ENCODE data around the gene PARD6A.

PARD6A gene

DNA sequence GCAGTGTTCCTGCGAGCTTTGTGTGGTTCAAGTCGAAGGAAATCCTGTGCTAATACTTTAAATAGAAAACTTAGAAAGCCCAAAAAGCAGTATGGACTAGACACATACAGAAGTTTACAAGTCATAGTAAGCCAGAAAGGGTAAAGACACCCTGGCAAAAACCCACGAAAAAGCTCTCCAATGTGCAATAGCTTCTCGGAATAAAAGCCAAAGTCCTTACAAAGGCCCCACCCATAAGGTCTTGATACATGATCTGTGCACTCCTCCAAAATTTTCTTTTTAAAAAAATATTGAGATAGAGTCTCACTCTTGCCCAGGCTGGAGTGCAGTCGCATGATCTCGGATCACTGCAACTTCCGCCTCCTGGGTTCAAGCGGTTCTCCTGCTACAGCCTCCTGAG lies 16.2 kb downstream of the PARD6A start:
- ATAC-seq: no peak
- TF ChIP-seq OSR1 (CRISPR knock-in tag; IDR thresholded peaks at IDR 0.05): no peak
- no peak for TF ChIP-seq ZFP30 (CRISPR knock-in tag; IDR thresholded peaks at IDR 0.05)
- no peak for TF ChIP-seq ESRRG (CRISPR knock-in tag; IDR thresholded peaks at IDR 0.05)
- TF ChIP-seq GLIS3 (CRISPR knock-in tag; IDR thresholded peaks at IDR 0.05): no peak
- TF ChIP-seq PPARA (CRISPR knock-in tag; IDR thresholded peaks at IDR 0.05; ENCODE audit: borderline replicate concordance): no peak
- TF ChIP-seq ZFP3 (CRISPR knock-in tag; IDR thresholded peaks at IDR 0.05): no peak
- no peak for TF ChIP-seq ZC3H10 (CRISPR knock-in tag; IDR thresholded peaks at IDR 0.05)
- no peak for TF ChIP-seq RARB (CRISPR knock-in tag; IDR thresholded peaks at IDR 0.05)
- TF ChIP-seq, protein P1, sequence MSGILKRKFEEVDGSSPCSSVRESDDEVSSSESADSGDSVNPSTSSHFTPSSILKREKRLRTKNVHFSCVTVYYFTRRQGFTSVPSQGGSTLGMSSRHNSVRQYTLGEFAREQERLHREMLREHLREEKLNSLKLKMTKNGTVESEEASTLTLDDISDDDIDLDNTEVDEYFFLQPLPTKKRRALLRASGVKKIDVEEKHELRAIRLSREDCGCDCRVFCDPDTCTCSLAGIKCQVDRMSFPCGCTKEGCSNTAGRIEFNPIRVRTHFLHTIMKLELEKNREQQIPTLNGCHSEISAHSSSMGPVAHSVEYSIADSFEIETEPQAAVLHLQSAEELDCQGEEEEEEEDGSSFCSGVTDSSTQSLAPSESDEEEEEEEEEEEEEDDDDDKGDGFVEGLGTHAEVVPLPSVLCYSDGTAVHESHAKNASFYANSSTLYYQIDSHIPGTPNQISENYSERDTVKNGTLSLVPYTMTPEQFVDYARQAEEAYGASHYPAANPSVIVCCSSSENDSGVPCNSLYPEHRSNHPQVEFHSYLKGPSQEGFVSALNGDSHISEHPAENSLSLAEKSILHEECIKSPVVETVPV (CRISPR knock-in tag; IDR thresholded peaks at IDR 0.05): no peak
- TF ChIP-seq, protein P2, sequence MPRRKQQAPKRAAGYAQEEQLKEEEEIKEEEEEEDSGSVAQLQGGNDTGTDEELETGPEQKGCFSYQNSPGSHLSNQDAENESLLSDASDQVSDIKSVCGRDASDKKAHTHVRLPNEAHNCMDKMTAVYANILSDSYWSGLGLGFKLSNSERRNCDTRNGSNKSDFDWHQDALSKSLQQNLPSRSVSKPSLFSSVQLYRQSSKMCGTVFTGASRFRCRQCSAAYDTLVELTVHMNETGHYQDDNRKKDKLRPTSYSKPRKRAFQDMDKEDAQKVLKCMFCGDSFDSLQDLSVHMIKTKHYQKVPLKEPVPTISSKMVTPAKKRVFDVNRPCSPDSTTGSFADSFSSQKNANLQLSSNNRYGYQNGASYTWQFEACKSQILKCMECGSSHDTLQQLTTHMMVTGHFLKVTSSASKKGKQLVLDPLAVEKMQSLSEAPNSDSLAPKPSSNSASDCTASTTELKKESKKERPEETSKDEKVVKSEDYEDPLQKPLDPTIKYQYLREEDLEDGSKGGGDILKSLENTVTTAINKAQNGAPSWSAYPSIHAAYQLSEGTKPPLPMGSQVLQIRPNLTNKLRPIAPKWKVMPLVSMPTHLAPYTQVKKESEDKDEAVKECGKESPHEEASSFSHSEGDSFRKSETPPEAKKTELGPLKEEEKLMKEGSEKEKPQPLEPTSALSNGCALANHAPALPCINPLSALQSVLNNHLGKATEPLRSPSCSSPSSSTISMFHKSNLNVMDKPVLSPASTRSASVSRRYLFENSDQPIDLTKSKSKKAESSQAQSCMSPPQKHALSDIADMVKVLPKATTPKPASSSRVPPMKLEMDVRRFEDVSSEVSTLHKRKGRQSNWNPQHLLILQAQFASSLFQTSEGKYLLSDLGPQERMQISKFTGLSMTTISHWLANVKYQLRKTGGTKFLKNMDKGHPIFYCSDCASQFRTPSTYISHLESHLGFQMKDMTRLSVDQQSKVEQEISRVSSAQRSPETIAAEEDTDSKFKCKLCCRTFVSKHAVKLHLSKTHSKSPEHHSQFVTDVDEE (CRISPR knock-in tag; IDR thresholded peaks at IDR 0.05): no peak

DNA sequence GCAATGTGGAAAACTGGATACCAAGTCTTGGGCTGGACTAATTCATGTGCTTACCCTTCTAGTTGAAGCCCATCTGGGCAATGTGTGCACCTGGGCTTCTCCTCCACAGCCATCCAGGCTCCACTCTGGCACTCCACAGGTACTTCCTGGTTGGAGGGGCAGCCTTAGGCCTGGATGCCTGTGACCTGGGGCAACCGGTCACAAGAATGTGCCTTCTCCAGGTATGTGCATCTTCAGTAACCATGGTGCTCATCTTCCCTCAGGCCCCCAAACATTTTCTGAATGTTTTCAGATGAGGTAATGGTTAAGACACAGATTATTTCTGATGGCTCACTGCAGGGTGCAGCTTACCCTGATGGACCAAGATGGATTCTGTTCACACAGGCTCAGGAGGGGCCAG lies 17.0 kb downstream of the PARD6A start:
- TF ChIP-seq, protein P3, sequence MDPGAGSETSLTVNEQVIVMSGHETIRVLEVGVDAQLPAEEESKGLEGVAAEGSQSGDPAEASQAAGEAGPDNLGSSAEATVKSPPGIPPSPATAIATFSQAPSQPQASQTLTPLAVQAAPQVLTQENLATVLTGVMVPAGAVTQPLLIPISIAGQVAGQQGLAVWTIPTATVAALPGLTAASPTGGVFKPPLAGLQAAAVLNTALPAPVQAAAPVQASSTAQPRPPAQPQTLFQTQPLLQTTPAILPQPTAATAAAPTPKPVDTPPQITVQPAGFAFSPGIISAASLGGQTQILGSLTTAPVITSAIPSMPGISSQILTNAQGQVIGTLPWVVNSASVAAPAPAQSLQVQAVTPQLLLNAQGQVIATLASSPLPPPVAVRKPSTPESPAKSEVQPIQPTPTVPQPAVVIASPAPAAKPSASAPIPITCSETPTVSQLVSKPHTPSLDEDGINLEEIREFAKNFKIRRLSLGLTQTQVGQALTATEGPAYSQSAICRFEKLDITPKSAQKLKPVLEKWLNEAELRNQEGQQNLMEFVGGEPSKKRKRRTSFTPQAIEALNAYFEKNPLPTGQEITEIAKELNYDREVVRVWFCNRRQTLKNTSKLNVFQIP (CRISPR knock-in tag; IDR thresholded peaks at IDR 0.05; ENCODE audit: borderline replicate concordance, low read depth): no peak
- TF ChIP-seq ZNF565 (CRISPR knock-in tag; conservative IDR thresholded peaks at IDR 0.05; ENCODE audit: low read depth) (no peak), ZC3H10 (CRISPR knock-in tag; IDR thresholded peaks at IDR 0.05) (no peak), SNAI2 (CRISPR knock-in tag; IDR thresholded peaks at IDR 0.05) (no peak), ZNF8 (CRISPR knock-in tag; IDR thresholded peaks at IDR 0.05) (no peak), TCF4 (CRISPR knock-in tag; IDR thresholded peaks at IDR 0.05; ENCODE audit: borderline replicate concordance) (no peak), ZFP30 (CRISPR knock-in tag; IDR thresholded peaks at IDR 0.05) (no peak), CSDC2 (CRISPR knock-in tag; IDR thresholded peaks at IDR 0.05) (no peak), ZFP3 (CRISPR knock-in tag; IDR thresholded peaks at IDR 0.05) (no peak), ESRRG (CRISPR knock-in tag; IDR thresholded peaks at IDR 0.05) (no peak), GLIS3 (CRISPR knock-in tag; IDR thresholded peaks at IDR 0.05) (no peak), ISL1 (CRISPR knock-in tag; IDR thresholded peaks at IDR 0.05) (no peak)
- TF ChIP-seq, protein P1 (CRISPR knock-in tag; IDR thresholded peaks at IDR 0.05): no peak
- TF ChIP-seq, protein P4, sequence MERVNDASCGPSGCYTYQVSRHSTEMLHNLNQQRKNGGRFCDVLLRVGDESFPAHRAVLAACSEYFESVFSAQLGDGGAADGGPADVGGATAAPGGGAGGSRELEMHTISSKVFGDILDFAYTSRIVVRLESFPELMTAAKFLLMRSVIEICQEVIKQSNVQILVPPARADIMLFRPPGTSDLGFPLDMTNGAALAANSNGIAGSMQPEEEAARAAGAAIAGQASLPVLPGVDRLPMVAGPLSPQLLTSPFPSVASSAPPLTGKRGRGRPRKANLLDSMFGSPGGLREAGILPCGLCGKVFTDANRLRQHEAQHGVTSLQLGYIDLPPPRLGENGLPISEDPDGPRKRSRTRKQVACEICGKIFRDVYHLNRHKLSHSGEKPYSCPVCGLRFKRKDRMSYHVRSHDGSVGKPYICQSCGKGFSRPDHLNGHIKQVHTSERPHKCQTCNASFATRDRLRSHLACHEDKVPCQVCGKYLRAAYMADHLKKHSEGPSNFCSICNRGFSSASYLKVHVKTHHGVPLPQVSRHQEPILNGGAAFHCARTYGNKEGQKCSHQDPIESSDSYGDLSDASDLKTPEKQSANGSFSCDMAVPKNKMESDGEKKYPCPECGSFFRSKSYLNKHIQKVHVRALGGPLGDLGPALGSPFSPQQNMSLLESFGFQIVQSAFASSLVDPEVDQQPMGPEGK (CRISPR knock-in tag; IDR thresholded peaks at IDR 0.05; ENCODE audit: borderline replicate concordance): no peak
- TF ChIP-seq, protein P5, sequence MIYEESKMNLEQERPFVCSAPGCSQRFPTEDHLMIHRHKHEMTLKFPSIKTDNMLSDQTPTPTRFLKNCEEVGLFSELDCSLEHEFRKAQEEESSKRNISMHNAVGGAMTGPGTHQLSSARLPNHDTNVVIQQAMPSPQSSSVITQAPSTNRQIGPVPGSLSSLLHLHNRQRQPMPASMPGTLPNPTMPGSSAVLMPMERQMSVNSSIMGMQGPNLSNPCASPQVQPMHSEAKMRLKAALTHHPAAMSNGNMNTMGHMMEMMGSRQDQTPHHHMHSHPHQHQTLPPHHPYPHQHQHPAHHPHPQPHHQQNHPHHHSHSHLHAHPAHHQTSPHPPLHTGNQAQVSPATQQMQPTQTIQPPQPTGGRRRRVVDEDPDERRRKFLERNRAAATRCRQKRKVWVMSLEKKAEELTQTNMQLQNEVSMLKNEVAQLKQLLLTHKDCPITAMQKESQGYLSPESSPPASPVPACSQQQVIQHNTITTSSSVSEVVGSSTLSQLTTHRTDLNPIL (CRISPR knock-in tag; IDR thresholded peaks at IDR 0.05; ENCODE audit: low read depth): no peak

More for the DNA sequence above, 17.0 kb downstream of the PARD6A start:
- ATAC-seq: no peak

All from SK-N-SH treated with all-trans-retinoic acid at 6 μM for 48 hours (cell line).